AG09309 (cell line): ENCODE data around the gene FRZB.
"Not testable (repeated sequence)": the region's sequence is repeated elsewhere in the genome, so short reads cannot be mapped to it uniquely, and the experiment has no call there.

Source experiments
- DNase-seq: peaks from one replicate; pipeline ENCODE4 v3.0.0-alpha.2; 2010; ENCODE audit warnings: low read depth
- H3K4me3 ChIP-seq: 2 replicates; pipeline ENCODE4 v1.5.1; 2011; ENCODE audit warnings: mild to moderate bottlenecking, low read depth, low read length, moderate library complexity; ENCODE audit not compliant: control insufficient read depth
- TF ChIP-seq, protein P1 (sequence below): IDR thresholded peaks from 2 replicates; pipeline ENCODE4 v1.5.1; 2011; ENCODE audit warnings: mild to moderate bottlenecking, low read depth, low read length, inconsistent platforms; ENCODE audit not compliant: insufficient read depth, control insufficient read depth; ENCODE audit errors: missing control alignments

Gene FRZB

DNA sequence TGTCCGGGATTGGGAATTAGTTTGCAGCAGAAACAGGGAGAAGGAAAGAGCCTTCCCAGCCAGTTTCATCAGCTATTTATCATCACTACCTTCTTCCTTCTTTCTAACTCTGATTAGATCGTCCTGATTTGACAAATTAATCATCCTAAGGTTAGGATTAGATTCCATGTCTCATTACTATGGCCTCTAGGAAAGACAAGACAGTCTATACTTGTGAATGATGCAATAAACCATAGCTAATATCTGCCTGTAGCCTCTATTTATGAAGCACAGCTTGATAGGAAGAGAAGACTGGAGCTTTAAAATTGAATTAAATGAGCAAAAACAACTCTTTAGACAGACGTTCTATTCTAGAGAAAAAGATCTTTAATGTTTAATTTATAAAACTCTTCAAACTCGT, 25.2 kb upstream of the FRZB start:
- TF ChIP-seq, protein P1, sequence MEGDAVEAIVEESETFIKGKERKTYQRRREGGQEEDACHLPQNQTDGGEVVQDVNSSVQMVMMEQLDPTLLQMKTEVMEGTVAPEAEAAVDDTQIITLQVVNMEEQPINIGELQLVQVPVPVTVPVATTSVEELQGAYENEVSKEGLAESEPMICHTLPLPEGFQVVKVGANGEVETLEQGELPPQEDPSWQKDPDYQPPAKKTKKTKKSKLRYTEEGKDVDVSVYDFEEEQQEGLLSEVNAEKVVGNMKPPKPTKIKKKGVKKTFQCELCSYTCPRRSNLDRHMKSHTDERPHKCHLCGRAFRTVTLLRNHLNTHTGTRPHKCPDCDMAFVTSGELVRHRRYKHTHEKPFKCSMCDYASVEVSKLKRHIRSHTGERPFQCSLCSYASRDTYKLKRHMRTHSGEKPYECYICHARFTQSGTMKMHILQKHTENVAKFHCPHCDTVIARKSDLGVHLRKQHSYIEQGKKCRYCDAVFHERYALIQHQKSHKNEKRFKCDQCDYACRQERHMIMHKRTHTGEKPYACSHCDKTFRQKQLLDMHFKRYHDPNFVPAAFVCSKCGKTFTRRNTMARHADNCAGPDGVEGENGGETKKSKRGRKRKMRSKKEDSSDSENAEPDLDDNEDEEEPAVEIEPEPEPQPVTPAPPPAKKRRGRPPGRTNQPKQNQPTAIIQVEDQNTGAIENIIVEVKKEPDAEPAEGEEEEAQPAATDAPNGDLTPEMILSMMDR: no peak
- no peak for DNase-seq
- no peak overlapping the region for H3K4me3 ChIP-seq

DNA sequence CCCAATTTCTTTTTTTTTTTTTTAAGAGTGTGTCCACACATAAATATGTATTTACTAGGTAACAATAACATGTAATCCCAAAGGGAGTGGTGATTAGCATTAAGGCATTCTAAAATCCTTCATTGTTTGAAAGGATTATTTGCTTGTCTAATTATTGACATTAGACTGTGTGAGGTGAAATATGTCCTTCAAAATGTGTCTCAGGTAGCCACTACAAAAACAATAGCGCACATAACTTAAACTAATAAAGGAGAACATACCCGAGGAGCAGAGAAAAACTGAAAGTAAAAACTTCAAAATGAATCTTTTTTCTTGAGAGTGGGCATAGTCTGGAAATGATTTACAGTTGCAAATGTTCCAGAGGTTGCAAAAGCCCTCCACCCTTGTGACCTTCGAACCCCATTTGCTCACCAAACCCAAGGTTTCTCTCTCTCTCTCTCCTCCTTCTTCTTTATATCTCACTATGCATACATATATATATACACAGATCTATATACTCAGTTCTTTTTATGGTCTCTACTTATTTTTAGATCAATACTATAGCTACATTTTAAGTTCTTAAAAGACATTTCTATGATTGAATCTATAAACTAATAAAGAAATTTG, 24.4 kb upstream of the FRZB start:
- no peak overlapping the region for H3K4me3 ChIP-seq
- TF ChIP-seq, protein P1: no peak
- no peak for DNase-seq

DNA sequence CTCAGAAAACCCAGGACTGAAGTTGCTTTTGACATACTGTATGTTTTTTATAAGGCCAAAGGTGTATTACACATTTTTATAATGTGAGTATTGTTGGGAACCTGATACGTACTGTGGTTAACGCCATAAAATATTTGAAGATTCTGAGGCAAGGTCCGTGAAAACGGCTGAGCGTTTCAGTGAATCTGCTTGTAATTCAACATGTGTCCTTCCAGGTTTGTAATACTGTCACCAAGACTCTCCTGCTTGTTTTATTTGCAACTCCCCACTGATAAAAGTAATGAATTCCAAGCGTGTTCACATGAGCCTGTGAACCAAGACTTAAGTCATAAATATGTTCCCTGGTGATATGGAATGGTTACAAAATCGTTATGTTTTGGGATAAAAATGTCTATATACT, 23.9 kb upstream of the FRZB start:
- TF ChIP-seq, protein P1: no peak
- no peak for DNase-seq
- no peak overlapping the region for H3K4me3 ChIP-seq

DNA sequence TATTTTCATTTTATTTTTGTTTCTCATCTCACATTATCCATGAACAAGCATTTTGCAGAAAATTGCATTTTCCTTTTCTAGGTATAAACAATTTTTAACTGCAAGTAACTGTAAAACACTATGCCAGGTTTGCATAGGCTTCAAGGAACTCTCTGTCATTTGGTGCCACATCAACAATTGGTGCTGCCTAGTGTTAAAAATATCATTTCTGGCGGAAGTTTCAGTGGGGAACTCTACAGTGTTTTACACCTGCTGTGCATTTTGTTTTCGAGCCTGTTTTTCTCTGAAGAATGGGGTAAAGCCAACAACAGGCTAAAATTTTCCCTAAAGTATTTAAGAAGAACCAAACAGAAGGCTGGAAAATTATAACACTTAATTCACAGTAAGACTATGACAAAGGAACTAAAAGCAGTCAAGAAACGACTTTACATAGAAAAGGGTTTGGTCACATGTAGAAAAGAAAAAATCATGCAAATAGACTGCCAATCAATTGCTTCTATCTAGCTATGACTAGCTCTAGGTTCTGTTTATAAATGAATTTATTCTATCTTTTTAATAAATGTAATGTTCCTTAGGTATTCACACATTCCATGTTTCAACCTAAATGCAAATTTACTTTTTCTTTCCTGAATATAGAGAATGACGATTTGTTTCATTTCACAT, 21.4 kb upstream of the FRZB start:
- no peak for DNase-seq
- H3K4me3 ChIP-seq: no peak overlapping the region
- TF ChIP-seq, protein P1: no peak

DNA sequence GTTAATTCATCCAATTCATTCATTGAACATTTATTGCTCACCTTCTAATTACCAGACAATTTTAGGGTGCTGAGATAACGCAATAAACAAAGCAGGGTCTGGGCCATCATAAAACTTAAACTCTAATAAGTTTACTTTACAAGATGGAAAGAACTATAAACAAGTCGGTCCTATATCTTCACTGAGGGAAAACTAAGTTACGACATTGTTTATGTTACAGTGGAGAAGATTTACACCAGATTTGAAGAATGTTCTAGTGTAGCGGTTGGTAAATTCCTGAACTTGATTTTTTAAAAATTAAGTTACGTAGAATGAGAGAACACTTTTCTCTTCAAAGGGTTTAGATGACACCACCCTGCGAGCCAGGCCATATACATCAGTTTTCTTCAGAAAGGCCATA, 20.7 kb upstream of the FRZB start:
- TF ChIP-seq, protein P1: no peak
- no peak overlapping the region for H3K4me3 ChIP-seq
- DNase-seq: no peak

DNA sequence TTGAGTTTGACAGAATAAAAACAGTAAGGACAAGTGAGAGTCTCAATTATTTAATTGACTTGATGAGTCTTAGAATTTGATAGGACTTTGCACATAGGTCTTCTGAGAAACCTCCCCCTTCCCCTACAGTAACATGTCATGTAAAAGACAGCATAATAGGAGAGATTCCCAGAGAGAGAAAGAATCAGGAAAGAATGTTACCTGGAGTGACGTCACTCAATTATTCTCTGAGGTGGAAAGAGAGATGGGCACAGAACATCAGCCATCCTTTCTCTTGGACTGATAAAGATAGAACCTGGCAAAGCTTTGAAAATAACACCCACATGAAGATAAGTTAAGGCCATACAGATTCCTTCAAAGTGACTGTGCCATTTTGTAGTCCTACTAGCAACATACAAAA, 19.3 kb upstream of the FRZB start:
- DNase-seq: no peak
- H3K4me3 ChIP-seq: no peak overlapping the region
- TF ChIP-seq, protein P1: no peak

DNA sequence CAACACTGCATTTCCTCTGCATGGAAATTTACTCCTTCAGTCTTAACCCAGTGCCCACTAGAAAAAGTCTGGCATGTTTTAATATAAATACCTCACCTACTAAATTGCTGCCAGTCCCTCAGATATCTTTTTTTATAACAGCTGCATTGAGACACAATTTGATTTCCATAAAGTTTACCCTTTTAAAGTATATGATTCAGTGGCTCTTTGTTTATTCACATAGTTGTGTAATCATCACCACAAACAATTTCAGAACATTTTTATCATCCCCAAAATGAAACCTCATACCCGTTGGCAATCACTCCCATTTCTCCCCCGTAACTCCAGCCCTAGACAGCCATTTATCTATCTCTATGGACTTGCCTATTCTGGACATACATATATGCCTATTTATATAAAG, 17.0 kb upstream of the FRZB start:
- no peak overlapping the region for H3K4me3 ChIP-seq
- no peak for DNase-seq
- TF ChIP-seq, protein P1: no peak

DNA sequence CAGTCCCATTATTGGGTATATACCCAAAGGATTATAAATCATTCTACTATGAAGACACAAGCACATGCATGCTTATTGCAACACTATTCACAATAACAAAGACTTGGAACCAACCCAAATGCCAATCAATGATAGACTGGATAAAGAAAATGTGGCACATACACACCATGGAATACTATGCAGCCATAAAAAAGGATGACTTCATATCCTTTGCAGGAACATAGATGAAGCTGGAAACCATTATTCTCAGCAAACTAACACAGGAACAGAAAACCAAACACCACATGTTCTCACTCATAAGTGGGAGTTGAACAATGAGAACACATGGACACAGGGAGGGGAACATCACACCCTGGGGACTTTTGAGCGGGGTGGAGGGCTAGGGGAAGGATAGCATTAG, 13.7 kb upstream of the FRZB start:
- H3K4me3 ChIP-seq, DNase-seq: not testable (repeated sequence)

DNA sequence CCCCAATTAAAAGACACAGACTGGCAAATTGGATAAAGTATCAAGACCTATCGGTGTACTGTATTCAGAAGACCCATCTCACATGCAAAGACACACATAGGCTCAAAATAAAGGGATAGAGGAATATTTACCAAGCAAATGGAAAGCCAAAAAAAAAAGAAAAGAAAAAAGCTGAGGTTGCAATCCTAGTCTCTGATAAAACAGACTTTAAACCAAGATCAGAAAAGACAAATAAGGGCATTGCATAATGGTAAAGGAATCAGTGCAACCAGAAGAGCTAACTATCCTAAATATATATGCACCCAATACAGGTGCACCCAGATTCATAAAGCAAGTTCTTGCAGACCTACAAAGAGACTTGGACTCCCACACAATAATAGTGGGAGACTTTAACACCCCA, 10.2 kb upstream of the FRZB start:
- not testable (repeated sequence) for DNase-seq, H3K4me3 ChIP-seq
